Measurements from ENCODE around the gene TAP2.
"Not testable (repeated sequence)": the region's sequence is repeated elsewhere in the genome, so short reads cannot be mapped to it uniquely, and the experiment has no call there.

Gene TAP2

DNA sequence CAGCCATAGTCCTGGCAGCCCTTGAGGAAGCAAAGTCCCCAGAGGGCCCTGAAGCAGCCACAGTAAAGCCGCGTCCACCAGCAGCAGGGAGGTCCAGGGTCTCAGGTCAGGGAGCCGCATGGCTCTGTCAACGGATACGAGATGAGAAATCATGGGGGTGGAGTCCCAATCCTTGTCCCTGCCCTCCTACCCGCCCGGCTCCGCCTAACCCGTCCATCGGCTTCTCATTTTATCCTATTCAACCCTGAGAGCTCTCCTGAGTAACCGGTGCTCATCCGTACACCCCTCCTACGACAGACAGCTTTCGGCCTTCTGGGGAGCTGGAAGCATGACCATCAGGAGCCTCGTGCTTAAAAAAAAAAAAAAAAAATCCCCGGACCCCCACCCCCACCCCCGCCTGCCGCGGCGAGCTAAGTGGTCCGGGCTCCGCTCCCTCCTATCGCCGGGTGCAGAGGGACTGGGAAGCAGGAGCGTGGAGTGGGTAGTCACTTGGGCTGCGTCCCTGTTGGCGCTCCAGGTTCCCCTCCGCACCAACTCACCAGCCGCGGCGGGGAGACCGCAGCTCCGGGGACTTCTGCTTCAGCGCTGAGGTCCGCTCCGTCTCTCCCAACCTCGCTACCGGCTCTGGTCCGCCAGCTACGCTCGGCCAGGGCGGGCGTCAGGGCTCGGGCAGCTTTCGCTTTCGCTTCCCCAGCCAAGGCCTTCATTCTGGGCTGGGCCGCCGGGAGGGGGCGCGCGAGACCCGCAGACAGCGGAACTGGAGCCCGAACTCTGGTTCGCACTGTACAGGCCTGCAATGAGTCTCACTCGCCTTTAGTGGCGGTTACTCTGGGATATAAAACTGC is at the start of gene TAP2:
Gene TAP2, minus strand, starts transcription at position 626 of the 845 bp plus-strand sequence. Its CDS starts 506 bp downstream, at position 120.
- Histone ChIP-seq H3K27ac (ENCODE audit: low read length) (no peak within 1 kb of the TSS), H3K36me3 (ENCODE audit: control insufficient read depth, insufficient read depth, low read length) (no peaks in the 10 kb centered on the region), H3K4me3 (ENCODE audit: low read length) (peak within 1 kb of the TSS; percentile 68; the same call in 1 of the 2 replicates), H3K27me3 (ENCODE audit: control insufficient read depth, insufficient read depth, low read length) (no peaks in the 10 kb centered on the region), H3K4me1 (ENCODE audit: control insufficient read depth, insufficient read depth, low read length) (no peaks in the 10 kb centered on the region), H3K9me3 (ENCODE audit: control insufficient read depth, insufficient read depth, low read length) (no peaks in the 10 kb centered on the region)
- WGBS (ENCODE audit: insufficient coverage, insufficient read length) = no CpG with 5 or more reads among the region's 57 CpGs
- DNase-seq (ENCODE audit: low read depth, low spot score) = no peak

DNA sequence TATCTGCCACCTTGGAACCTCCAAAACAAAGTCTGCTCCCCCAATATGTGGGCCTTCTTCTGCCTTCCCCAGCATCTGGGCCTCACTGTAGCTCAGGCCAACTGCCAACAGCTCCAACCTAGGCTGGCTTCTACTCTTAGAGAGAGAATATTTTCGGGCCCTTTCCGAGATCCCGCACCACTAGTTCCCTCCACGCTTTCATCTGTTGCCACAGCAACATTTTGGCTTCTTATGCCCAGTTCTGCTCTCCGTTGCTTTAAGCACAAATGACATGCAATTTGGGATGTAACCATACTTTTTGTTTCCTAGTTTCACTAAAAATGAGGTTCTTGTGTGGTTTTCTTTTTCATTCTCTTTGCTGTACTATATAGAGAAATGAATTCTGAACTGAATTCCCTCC is 49.1 kb upstream of the TAP2 start:
- H3K27me3 ChIP-seq (ENCODE audit: control insufficient read depth, insufficient read depth, low read length) = no peaks in the 10 kb centered on the region
- no peak for DNase-seq (ENCODE audit: low read depth, low spot score)
- no peaks in the 10 kb centered on the region for H3K9me3 ChIP-seq (ENCODE audit: control insufficient read depth, insufficient read depth, low read length)
- no peaks in the 10 kb centered on the region for H3K4me1 ChIP-seq (ENCODE audit: control insufficient read depth, insufficient read depth, low read length)
- WGBS (ENCODE audit: insufficient coverage, insufficient read length) = no CpG with 5 or more reads among the region's 5 CpGs
- H3K4me3 ChIP-seq (ENCODE audit: low read length) = no peak overlapping the region
- no peaks in the 10 kb centered on the region for H3K36me3 ChIP-seq (ENCODE audit: control insufficient read depth, insufficient read depth, low read length)
- H3K27ac ChIP-seq (ENCODE audit: low read length) = no peak overlapping the region

DNA sequence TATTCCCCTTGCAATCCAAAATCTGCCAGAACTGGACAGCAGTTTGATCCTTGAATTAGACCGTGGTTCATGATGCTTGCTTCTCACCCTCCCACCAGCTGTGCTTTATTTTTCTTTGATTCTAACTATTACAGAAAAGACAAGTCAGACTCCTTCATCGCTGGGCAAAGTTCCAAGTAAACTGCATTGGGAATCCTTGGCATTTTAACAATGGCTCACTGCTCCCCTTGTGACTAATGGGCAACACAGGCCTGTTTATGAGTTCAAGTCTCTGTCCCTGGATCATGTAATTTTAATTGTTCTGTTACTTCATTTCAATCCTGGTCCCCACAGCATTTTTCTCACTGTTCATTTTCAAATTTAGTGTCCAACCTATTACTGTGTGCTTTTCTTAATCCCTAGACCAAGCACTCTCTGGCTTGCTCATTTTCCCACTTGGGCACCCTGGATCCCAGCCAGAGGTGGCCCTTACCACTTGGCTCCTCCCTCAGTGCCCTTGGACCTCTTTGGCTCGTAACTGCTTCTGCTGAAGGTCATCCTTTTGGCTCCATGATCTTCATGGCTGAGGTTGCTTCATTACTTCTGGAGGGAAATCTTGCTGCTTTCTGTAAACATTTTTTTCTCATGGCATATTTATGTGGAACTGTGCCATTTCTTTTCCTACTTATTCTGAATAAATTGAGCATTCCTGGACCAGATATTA is 48.3 kb upstream of the TAP2 start:
- H3K27me3 ChIP-seq (ENCODE audit: control insufficient read depth, insufficient read depth, low read length) = no peaks in the 10 kb centered on the region
- no peaks in the 10 kb centered on the region for H3K36me3 ChIP-seq (ENCODE audit: control insufficient read depth, insufficient read depth, low read length)
- H3K4me1 ChIP-seq (ENCODE audit: control insufficient read depth, insufficient read depth, low read length) = no peaks in the 10 kb centered on the region
- H3K27ac ChIP-seq (ENCODE audit: low read length) = no peak overlapping the region
- H3K9me3 ChIP-seq (ENCODE audit: control insufficient read depth, insufficient read depth, low read length) = no peaks in the 10 kb centered on the region
- no peak overlapping the region for H3K4me3 ChIP-seq (ENCODE audit: low read length)
- no peak for DNase-seq (ENCODE audit: low read depth, low spot score)
- whole genome bisulfite sequencing (ENCODE audit: insufficient coverage, insufficient read length) = no CpG with 5 or more reads among the region's 3 CpGs

DNA sequence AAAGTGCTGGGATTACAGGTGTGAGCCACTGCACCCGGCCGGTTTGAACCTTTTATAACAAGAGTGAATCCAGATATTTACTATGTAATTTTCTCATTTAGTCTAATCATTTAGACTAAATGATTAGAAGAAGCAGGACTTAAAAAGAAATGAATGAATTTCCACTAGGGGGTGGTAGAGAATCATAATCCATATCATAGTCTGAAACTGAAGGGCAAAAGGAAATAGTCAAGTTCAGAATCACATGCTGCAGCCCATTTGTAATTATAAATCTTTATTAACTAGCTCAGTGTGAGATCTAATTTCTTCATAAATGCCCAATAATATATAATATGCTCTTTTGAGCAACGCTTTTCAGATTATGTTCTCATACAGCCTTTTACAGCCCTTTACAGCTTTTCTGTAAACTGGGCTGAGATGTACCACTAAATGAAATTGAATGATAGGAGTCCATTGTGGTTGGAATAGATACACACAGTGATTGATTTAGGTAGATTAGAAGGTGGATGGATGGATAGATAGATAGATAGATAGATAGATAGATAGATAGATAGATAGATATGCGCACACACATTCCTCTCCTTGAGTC is 47.3 kb upstream of the TAP2 start:
- no peaks in the 10 kb centered on the region for H3K4me1 ChIP-seq (ENCODE audit: control insufficient read depth, insufficient read depth, low read length)

DNA sequence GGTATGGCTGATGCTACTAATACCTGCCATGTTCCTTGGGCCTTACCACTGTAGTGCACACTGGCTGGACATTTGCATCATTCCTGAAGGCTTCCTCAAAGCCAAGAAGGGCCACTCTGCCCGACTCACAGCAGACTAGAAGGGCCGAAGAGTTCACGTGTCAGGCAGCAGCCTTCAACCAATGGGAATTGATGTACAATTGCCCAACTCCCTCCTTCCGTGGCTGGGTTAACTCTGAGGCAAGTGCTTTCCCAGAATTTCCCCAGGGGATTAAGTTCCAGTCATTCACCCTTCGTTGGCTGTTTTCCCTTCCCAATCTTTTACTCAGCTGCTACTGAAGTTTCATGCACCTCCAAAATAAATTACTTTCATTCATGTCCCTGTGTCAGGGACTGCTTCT is 45.2 kb upstream of the TAP2 start:
- WGBS (ENCODE audit: insufficient coverage, insufficient read length) = no CpG with 5 or more reads among the region's 5 CpGs
- Histone ChIP-seq H3K4me1 (ENCODE audit: control insufficient read depth, insufficient read depth, low read length) (no peaks in the 10 kb centered on the region), H3K27me3 (ENCODE audit: control insufficient read depth, insufficient read depth, low read length) (no peaks in the 10 kb centered on the region), H3K9me3 (ENCODE audit: control insufficient read depth, insufficient read depth, low read length) (no peaks in the 10 kb centered on the region), H3K27ac (ENCODE audit: low read length) (no peak overlapping the region), H3K36me3 (ENCODE audit: control insufficient read depth, insufficient read depth, low read length) (no peaks in the 10 kb centered on the region), H3K4me3 (ENCODE audit: low read length) (no peak overlapping the region)
- DNase-seq (ENCODE audit: low read depth, low spot score) = no peak

More for the DNA sequence above, 47.3 kb upstream of the TAP2 start:
- Histone ChIP-seq H3K27me3 (ENCODE audit: control insufficient read depth, insufficient read depth, low read length) (no peaks in the 10 kb centered on the region), H3K4me3 (ENCODE audit: low read length) (no peak overlapping the region), H3K9me3 (ENCODE audit: control insufficient read depth, insufficient read depth, low read length) (no peaks in the 10 kb centered on the region), H3K36me3 (ENCODE audit: control insufficient read depth, insufficient read depth, low read length) (no peaks in the 10 kb centered on the region), H3K27ac (ENCODE audit: low read length) (no peak overlapping the region)
- WGBS (ENCODE audit: insufficient coverage, insufficient read length) = no CpG with 5 or more reads among the region's 4 CpGs
- no peak for DNase-seq (ENCODE audit: low read depth, low spot score)

DNA sequence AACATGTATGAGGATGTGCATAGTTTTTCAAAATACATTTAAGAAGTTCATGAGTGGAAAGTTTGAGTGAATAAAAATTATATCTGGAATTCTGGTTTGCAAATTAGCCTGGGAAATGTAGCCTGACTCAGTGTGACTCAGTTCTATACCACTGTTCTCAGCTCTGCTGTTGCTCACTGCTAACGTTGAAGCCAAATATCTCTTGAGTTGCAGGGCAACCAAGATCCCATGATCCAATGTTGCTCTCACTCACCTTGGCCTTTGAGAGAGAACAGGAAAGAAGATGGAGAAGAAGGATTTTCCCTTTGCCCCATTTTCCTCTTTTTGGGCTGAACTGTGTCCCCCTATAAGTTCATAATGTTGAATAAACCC is 44.3 kb upstream of the TAP2 start:
- Histone ChIP-seq H3K4me1 (ENCODE audit: control insufficient read depth, insufficient read depth, low read length) (no peaks in the 10 kb centered on the region), H3K27me3 (ENCODE audit: control insufficient read depth, insufficient read depth, low read length) (no peaks in the 10 kb centered on the region), H3K9me3 (ENCODE audit: control insufficient read depth, insufficient read depth, low read length) (no peaks in the 10 kb centered on the region), H3K27ac (ENCODE audit: low read length) (no peak overlapping the region), H3K4me3 (ENCODE audit: low read length) (no peak overlapping the region), H3K36me3 (ENCODE audit: control insufficient read depth, insufficient read depth, low read length) (no peaks in the 10 kb centered on the region)
- WGBS (ENCODE audit: insufficient coverage, insufficient read length) = no CpG with 5 or more reads among the region's 1 CpG
- DNase-seq (ENCODE audit: low read depth, low spot score) = no peak

DNA sequence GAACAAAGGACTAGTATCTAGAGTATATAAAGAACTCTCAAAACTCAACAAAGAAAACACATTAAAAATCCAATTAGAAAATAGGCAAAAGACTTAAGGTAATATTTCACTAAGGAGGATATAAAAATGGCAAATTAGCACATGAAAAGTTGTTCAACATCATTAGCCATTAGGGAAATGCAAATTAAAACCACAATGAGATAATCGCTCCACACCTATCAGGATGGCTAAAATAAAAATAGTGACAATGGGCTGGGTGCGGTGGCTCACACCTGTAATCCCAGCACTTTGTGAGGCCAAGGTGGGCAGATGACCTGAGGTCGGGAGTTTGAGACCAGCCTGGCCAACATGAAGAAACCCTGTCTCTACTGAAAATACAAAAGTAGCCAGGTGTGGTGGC is 42.4 kb upstream of the TAP2 start:
- DNase-seq (ENCODE audit: low read depth, low spot score); H3K4me1 ChIP-seq (ENCODE audit: control insufficient read depth, insufficient read depth, low read length); H3K36me3 ChIP-seq (ENCODE audit: control insufficient read depth, insufficient read depth, low read length); H3K27ac ChIP-seq (ENCODE audit: low read length); H3K27me3 ChIP-seq (ENCODE audit: control insufficient read depth, insufficient read depth, low read length); H3K9me3 ChIP-seq (ENCODE audit: control insufficient read depth, insufficient read depth, low read length); H3K4me3 ChIP-seq (ENCODE audit: low read length): not testable (repeated sequence)
- WGBS (ENCODE audit: insufficient coverage, insufficient read length) = no CpG with 5 or more reads among the region's 3 CpGs

DNA sequence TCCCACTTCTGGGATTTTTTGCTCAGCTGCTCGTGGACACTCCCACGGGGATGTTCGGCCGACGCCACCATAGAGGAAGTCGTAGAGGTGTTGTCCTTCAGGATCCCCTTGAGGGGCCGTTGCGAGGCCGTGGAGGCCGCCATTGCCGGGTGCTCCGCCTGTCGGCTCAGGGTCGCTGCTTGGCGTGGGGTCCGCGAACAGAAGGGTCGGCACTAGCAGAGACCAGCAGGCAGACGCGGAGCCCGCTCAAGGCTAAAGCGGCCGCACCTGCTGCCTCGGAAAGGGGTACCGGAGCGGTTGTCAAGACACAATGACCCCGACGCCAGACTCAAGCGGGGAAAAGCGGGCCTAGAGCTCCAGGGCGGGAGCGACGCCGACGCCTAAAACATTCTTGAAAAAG is 41.2 kb upstream of the TAP2 start:
- Histone ChIP-seq H3K4me3 (ENCODE audit: low read length) (no peak overlapping the region), H3K4me1 (ENCODE audit: control insufficient read depth, insufficient read depth, low read length) (no peaks in the 10 kb centered on the region), H3K36me3 (ENCODE audit: control insufficient read depth, insufficient read depth, low read length) (no peaks in the 10 kb centered on the region), H3K9me3 (ENCODE audit: control insufficient read depth, insufficient read depth, low read length) (no peaks in the 10 kb centered on the region), H3K27ac (ENCODE audit: low read length) (no peak overlapping the region), H3K27me3 (ENCODE audit: control insufficient read depth, insufficient read depth, low read length) (no peaks in the 10 kb centered on the region)
- DNase-seq (ENCODE audit: low read depth, low spot score) = no peak
- WGBS (ENCODE audit: insufficient coverage, insufficient read length) = no CpG with 5 or more reads among the region's 35 CpGs

DNA sequence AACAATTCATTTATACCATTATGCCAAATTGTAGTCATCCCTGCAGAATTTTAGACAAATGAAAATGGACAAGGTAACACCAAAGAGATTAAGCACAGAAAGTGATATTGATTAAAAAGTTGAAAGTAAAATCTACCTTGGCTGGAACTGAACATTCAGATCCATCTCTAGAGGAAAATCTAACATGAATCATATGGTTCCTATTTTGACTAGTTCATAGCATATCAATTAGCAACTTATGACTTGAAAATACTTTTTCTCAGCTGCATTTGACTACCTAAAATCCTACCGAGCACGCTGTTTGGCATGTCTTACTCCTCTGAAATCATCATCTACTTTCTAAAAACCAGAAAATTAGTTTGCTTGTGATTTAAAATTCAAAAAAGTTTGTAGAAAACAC is 38.1 kb upstream of the TAP2 start:
- H3K27me3 ChIP-seq (ENCODE audit: control insufficient read depth, insufficient read depth, low read length) = no peaks in the 10 kb centered on the region
- WGBS (ENCODE audit: insufficient coverage, insufficient read length) = no CpG with 5 or more reads among the region's 2 CpGs
- no peak overlapping the region for H3K27ac ChIP-seq (ENCODE audit: low read length)
- no peaks in the 10 kb centered on the region for H3K36me3 ChIP-seq (ENCODE audit: control insufficient read depth, insufficient read depth, low read length)
- no peaks in the 10 kb centered on the region for H3K4me1 ChIP-seq (ENCODE audit: control insufficient read depth, insufficient read depth, low read length)
- H3K9me3 ChIP-seq (ENCODE audit: control insufficient read depth, insufficient read depth, low read length) = no peaks in the 10 kb centered on the region
- no peak for DNase-seq (ENCODE audit: low read depth, low spot score)
- H3K4me3 ChIP-seq (ENCODE audit: low read length) = no peak overlapping the region

DNA sequence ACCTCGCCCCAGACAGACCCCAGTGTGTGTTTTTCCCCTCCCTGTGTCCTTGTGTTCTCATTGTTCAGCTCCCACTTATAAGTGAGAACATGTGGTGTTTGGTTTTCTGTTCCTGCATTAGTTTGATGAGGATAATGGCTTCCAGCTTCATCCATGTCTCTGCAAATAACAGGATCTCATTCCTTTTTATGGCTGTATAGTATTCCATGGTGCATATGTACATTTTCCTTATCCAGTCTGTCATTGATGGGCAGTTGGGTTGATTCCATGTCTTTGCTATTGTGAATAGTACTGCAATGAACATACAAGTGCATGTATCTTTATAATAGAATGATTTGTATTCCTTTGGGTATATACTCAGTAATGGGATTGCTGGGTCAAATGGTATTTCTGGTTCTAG is 35.4 kb upstream of the TAP2 start:
- H3K36me3 ChIP-seq (ENCODE audit: control insufficient read depth, insufficient read depth, low read length); H3K27ac ChIP-seq (ENCODE audit: low read length); H3K27me3 ChIP-seq (ENCODE audit: control insufficient read depth, insufficient read depth, low read length); H3K4me1 ChIP-seq (ENCODE audit: control insufficient read depth, insufficient read depth, low read length); H3K9me3 ChIP-seq (ENCODE audit: control insufficient read depth, insufficient read depth, low read length); DNase-seq (ENCODE audit: low read depth, low spot score); H3K4me3 ChIP-seq (ENCODE audit: low read length): not testable (repeated sequence)
- no CpG with 5 or more reads among the region's 1 CpG for WGBS (ENCODE audit: insufficient coverage, insufficient read length)

Data from iPS DF 6.9 (cell line).